RWPE2 (cell line): ENCODE measurements around the gene SEMA3G.

Experiments used
- ATAC-seq: fragments of 200-7000 bp; cut with Tn5 transposase; 3 replicates; pipeline ENCODE4 v1.9.1; 2021; ENCODE audit warnings: low read depth
- DNase-seq: peaks from one replicate; pipeline ENCODE4 v3.0.0-alpha.2; 2020; ENCODE audit warnings: low spot score
- H3K27ac ChIP-seq: fragments of 450-650 bp; 2 replicates; pipeline ENCODE4 v1.5.1; 2017; ENCODE audit warnings: mild to moderate bottlenecking; ENCODE audit not compliant: poor library complexity, severe bottlenecking
- H3K27me3 ChIP-seq: fragments of 250-450 bp; sonication (Bioruptor Pico); 2 replicates; pipeline ENCODE4 v1.5.1; 2021; ENCODE audit warnings: mild to moderate bottlenecking, moderate library complexity; ENCODE audit not compliant: insufficient read depth, poor library complexity, severe bottlenecking
- H3K36me3 ChIP-seq: fragments of 250-450 bp; sonication (Bioruptor Pico); 2 replicates; pipeline ENCODE4 v1.5.1; 2020; ENCODE audit warnings: low read depth, mild to moderate bottlenecking, moderate library complexity
- H3K4me1 ChIP-seq: fragments of 250-450 bp; sonication (Bioruptor Pico); 2 replicates; pipeline ENCODE4 v1.5.1; 2021; ENCODE audit warnings: mild to moderate bottlenecking, moderate library complexity; ENCODE audit not compliant: insufficient read depth, poor library complexity, severe bottlenecking
- H3K4me3 ChIP-seq: fragments of 250-450 bp; sonication (Bioruptor Pico); 2 replicates; pipeline ENCODE4 v1.5.1; 2021; ENCODE audit warnings: mild to moderate bottlenecking, moderate library complexity; ENCODE audit not compliant: severe bottlenecking
- H3K9me3 ChIP-seq: fragments of 250-450 bp; sonication (Bioruptor Pico); 2 replicates; pipeline ENCODE4 v1.5.1; 2021; ENCODE audit warnings: mild to moderate bottlenecking, moderate library complexity; ENCODE audit not compliant: severe bottlenecking
- CTCF ChIP-seq: fragments of 450-650 bp; IDR thresholded peaks from one replicate; pipeline ENCODE4 v1.5.1; 2017; ENCODE audit warnings: mild to moderate bottlenecking, moderate library complexity; ENCODE audit not compliant: poor library complexity, severe bottlenecking

The SEMA3G gene

GRCh38 chr3:52422669-52423068 is 22.2 kb downstream of the SEMA3G start:
- ATAC-seq (no peak), DNase-seq (peak; percentile 11)
- no peaks in the 10 kb centered on the region for H3K4me1 ChIP-seq
- no peaks in the 10 kb centered on the region for H3K36me3 ChIP-seq
- no peak overlapping the region for H3K27ac ChIP-seq
- no peaks in the 10 kb centered on the region for H3K9me3 ChIP-seq
- TF ChIP-seq CTCF: no peak
- H3K4me3 ChIP-seq: no peak overlapping the region
- no peaks in the 10 kb centered on the region for H3K27me3 ChIP-seq

GRCh38 chr3:52420388-52420787 is 24.5 kb downstream of the SEMA3G start:
- ATAC-seq (no peak), DNase-seq (peak; percentile 7)
- Histone ChIP-seq H3K4me3 (no peak overlapping the region), H3K27me3 (no peaks in the 10 kb centered on the region), H3K9me3 (no peaks in the 10 kb centered on the region), H3K4me1 (no peaks in the 10 kb centered on the region), H3K36me3 (no peaks in the 10 kb centered on the region; the same call in 1 of the 2 replicates), H3K27ac (no peak overlapping the region)
- TF ChIP-seq CTCF: no peak

- Histone ChIP-seq H3K4me3 (no peak overlapping the region), H3K4me1 (no peaks in the 10 kb centered on the region), H3K27me3 (no peaks in the 10 kb centered on the region), H3K36me3 (no peaks in the 10 kb centered on the region; the same call in 1 of the 2 replicates), H3K9me3 (no peaks in the 10 kb centered on the region), H3K27ac (no peak overlapping the region)
- TF ChIP-seq CTCF: no peak
- DNase-seq (no peak), ATAC-seq (no peak)
These were observed 29.1 kb downstream of the SEMA3G start for GRCh38 chr3:52415800-52416199.

- Histone ChIP-seq H3K9me3 (no peaks in the 10 kb centered on the region), H3K27ac (peak overlapping the region; percentile 94), H3K4me3 (no peak overlapping the region), H3K36me3 (peaks cover 52% of the 10 kb centered on the region), H3K27me3 (no peaks in the 10 kb centered on the region), H3K4me1 (peaks cover 23% of the 10 kb centered on the region)
- ATAC-seq (no peak), DNase-seq (peak; percentile 14)
- TF ChIP-seq CTCF: no peak
These were observed 36.4 kb downstream of the SEMA3G start for GRCh38 chr3:52408466-52408865.

- H3K36me3 ChIP-seq: peaks cover 59% of the 10 kb centered on the region
These were observed 37.1 kb downstream of the SEMA3G start for GRCh38 chr3:52407779-52408178.

More at GRCh38 chr3:52407779-52408178, 37.1 kb downstream of the SEMA3G start:
- no peaks in the 10 kb centered on the region for H3K9me3 ChIP-seq
- ATAC-seq (no peak), DNase-seq (peak; percentile 30)
- peak overlapping the region; percentile 94 for H3K27ac ChIP-seq
- no peak for TF ChIP-seq CTCF
- H3K4me1 ChIP-seq: peaks cover 23% of the 10 kb centered on the region
- H3K4me3 ChIP-seq: no peak overlapping the region
- no peaks in the 10 kb centered on the region for H3K27me3 ChIP-seq
